Kidney (tissue), 14 donors: ENCODE data around the gene FAAP100. TPM values are rescaled to one million over a fixed set of nuclear protein-coding genes. Genes with fewer than 3 reads are reported as not detected.

Experiments used
- DNase-seq, 5 donors: peaks; one replicate each; pipeline ENCODE4 v3.0.0-alpha.2; 2013 to 2020
- FAIRE-seq: peaks from 2 replicates; lab custom pipeline; 2012; peaks lifted over from hg19 to GRCh38; lab: Jason Lieb, UNC
- H3K27ac ChIP-seq, 2 donors: one replicate each; pipeline ENCODE4 v1.7.0; 2013; ENCODE audit warnings: low read depth in 2 of 2, low read length in 2 of 2, inconsistent platforms in 1 of 2
- H3K27me3 ChIP-seq: one replicate; pipeline ENCODE4 v1.7.1; 2013; ENCODE audit warnings: low read length, inconsistent platforms; ENCODE audit not compliant: control insufficient read depth, insufficient read depth
- H3K36me3 ChIP-seq, 3 donors: one replicate each; pipeline versions ENCODE4 v1.7.0 to v1.7.1; 2013; ENCODE audit warnings: low read length in 3 of 3, control low read depth in 1 of 3, inconsistent platforms in 1 of 3; ENCODE audit not compliant: insufficient read depth in 3 of 3, control insufficient read depth in 2 of 3
- H3K4me1 ChIP-seq, 3 donors: one replicate each; pipeline versions ENCODE4 v1.7.0 to v1.7.1; 2013; ENCODE audit warnings: low read length in 3 of 3, inconsistent platforms in 1 of 3, low read depth in 1 of 3; ENCODE audit not compliant: control insufficient read depth in 2 of 3, insufficient read depth in 2 of 3
- H3K4me3 ChIP-seq, 3 donors: one replicate each; pipeline versions ENCODE4 v1.7.0 to v1.8.1; 2013; ENCODE audit warnings: low read length in 3 of 3, control low read depth in 1 of 3, inconsistent platforms in 1 of 3
- H3K9ac ChIP-seq, 3 donors: one replicate each; pipeline versions ENCODE4 v1.7.0 to v1.7.1; 2013; ENCODE audit warnings: low read length in 3 of 3, control low read depth in 1 of 3, inconsistent platforms in 1 of 3
- H3K9me3 ChIP-seq, 3 donors: one replicate each; pipeline versions ENCODE4 v1.7.0 to v1.7.1; 2013; ENCODE audit warnings: low read length in 3 of 3, control low read depth in 1 of 3, inconsistent platforms in 1 of 3; ENCODE audit not compliant: control insufficient read depth in 2 of 3, insufficient read depth in 1 of 3
- intact Hi-C: fragments of 100-400 bp; cut with DNase I; formaldehyde crosslinking; loops from one replicate; pipeline ENCODE4 v1.11.1; 2022
- polyA plus RNA-seq: library from polyadenylated mRNA; stranded (reverse); fragments of 350-450 nt; fragmentation: Illumina TruSeq; extraction: RNeasy Lipid Tissue Mini Kit (QIAGEN cat#74804); gene quantifications from one replicate; pipeline ENCODE4 v1.2.3, GENCODE V29; 2014; ENCODE audit warnings: low read depth, low replicate concordance; ENCODE audit not compliant: insufficient read depth
- total RNA-seq: library from RNA; stranded (reverse); fragmentation: NEBNext Ultra II Directional; extraction: Animal tissue kit (Norgen Biotek cat#: 25700); gene quantifications from one replicate; pipeline ENCODE4 v1.2.1, GENCODE V29; 2021
- TF ChIP-seq, protein P1 (sequence below): IDR thresholded peaks from 3 replicates; pipeline ENCODE4 v1.5.1; 2012; ENCODE audit warnings: mild to moderate bottlenecking, moderate library complexity, borderline replicate concordance; ENCODE audit not compliant: insufficient read depth; ENCODE audit errors: extremely low read depth
- donor health status: control.
- donor health status: control.
- donor health status: control.
- donor health status: control.
- donor health status: control.
- donor health status: DM: yes; HTN: yes; CAD: no.
- donor health status: Normal renal cell carcinoma (clear cell type).

Gene FAAP100
- total and polyA plus RNA-seq, 2 donors from 2014 or later, result 13.2 to 28.6 TPM

DNA sequence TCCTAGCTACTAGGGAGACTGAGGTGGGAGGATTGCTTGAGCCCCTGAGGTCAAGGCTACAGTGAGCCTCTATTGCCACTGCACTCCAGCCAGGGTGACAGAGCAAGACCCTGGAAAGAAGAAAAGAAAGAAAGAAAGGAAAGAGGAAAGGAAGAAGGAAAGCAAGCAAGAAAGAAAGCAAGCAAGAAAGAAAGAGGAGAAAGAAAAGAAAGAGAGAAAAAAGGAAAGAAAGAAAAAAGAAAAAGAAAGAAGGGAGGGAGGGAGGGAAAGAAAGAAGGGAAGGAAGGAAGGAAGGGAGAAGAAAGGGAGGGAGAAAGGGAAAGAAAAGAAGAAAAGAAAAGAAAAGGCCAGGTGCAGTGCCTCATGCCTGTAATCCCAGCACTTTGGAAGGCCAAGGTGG, 48.5 kb downstream of the FAAP100 start:
- Histone ChIP-seq H3K27me3 (no peaks in the 10 kb centered on the region), H3K36me3 (peaks cover 0 to under 1% (median 0%) of the 10 kb centered on the region in 3 donors), H3K9ac (no peak overlapping the region), H3K9me3 (no peaks in the 10 kb centered on the region), H3K4me1 (peaks cover 0 to 2% (median 0%) of the 10 kb centered on the region in 3 donors), H3K4me3 (no peak overlapping the region), H3K27ac (no peak overlapping the region)
- TF ChIP-seq, protein P1, sequence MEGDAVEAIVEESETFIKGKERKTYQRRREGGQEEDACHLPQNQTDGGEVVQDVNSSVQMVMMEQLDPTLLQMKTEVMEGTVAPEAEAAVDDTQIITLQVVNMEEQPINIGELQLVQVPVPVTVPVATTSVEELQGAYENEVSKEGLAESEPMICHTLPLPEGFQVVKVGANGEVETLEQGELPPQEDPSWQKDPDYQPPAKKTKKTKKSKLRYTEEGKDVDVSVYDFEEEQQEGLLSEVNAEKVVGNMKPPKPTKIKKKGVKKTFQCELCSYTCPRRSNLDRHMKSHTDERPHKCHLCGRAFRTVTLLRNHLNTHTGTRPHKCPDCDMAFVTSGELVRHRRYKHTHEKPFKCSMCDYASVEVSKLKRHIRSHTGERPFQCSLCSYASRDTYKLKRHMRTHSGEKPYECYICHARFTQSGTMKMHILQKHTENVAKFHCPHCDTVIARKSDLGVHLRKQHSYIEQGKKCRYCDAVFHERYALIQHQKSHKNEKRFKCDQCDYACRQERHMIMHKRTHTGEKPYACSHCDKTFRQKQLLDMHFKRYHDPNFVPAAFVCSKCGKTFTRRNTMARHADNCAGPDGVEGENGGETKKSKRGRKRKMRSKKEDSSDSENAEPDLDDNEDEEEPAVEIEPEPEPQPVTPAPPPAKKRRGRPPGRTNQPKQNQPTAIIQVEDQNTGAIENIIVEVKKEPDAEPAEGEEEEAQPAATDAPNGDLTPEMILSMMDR, result no peak
- DNase-seq, result no peak
- intact Hi-C loops, result no loop called here
- no peak for FAIRE-seq

DNA sequence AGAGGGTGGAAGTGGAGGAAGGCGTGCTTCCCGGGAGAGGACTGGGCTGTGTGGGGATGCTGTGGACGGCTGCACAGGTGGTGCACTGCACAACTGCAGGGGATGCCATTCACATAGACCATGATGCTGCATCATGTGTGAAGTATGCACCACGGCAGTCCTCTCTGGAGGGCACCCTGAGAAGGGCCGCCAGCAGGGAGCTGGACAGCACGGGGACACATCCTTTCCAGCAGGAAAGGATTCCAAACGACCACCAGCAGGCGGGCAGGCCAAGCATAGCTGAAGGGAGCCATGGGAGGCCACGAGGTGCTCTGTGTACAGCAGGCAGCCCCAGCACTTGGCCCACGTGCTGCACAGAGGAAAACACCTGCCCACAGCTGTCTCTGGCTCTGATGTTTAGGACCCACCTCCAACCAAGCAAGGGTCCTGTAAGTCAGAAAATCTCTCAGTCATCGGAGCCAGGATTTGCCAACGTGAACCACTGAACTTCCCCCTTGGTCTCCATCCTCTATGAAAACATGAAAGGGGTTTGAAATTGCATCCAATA, 49.6 kb downstream of the FAAP100 start:
- Histone ChIP-seq H3K27me3 (no peaks in the 10 kb centered on the region), H3K4me3 (no peak overlapping the region), H3K27ac (no peak overlapping the region), H3K4me1 (peaks cover 0 to 2% (median 0%) of the 10 kb centered on the region in 3 donors), H3K9me3 (no peaks in the 10 kb centered on the region), H3K9ac (no peak overlapping the region), H3K36me3 (no peaks in the 10 kb centered on the region)
- TF ChIP-seq, protein P1, result no peak
- intact Hi-C loops, result no loop called here
- DNase-seq, result peak in 1 of 5 donors; percentile 0
- no peak for FAIRE-seq

DNA sequence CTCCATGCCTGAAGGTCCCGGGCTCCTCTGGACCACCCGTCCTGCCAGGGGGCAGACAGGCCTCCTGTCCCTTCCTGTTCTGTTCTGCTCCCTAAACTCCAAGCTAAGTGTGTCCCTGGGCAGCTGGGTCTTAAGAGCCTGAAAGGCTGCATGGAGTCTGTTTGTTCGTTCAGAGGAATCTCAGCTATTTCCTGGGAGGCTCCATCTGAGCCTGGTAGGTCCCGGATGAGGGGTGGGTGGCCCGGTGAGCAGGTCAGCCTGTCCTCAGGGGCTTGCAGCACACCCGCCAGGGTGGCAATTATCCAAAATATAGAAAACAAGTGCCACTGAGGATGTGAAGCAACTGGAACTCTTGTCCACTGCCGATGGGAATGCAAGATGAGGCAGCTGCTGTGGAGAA, 52.1 kb downstream of the FAAP100 start:
- Histone ChIP-seq H3K27me3 (no peaks in the 10 kb centered on the region), H3K9me3 (no peaks in the 10 kb centered on the region)

More for the DNA sequence above, 52.1 kb downstream of the FAAP100 start:
- intact Hi-C loops, result no loop called here
- no peak overlapping the region for H3K9ac ChIP-seq
- FAIRE-seq (no peak), DNase-seq (peak in 2 of 5 donors; percentile 17 to 59)
- H3K4me3 ChIP-seq, result no peak overlapping the region
- H3K36me3 ChIP-seq, result no peaks in the 10 kb centered on the region
- no peak overlapping the region for H3K27ac ChIP-seq
- H3K4me1 ChIP-seq, result peaks cover 0 to 2% (median 0%) of the 10 kb centered on the region in 3 donors
- TF ChIP-seq, protein P1, result no peak
